NB4 (cell line): ENCODE results near the gene CYP4B1.

Experiments
- CTCF ChIP-seq: IDR thresholded peaks from one replicate; pipeline ENCODE4 v1.5.1; 2012; ENCODE audit warnings: low read depth, low read length
- MYC ChIP-seq: IDR thresholded peaks from 2 replicates; pipeline ENCODE4 v1.6.1; 2011; ENCODE audit warnings: low read depth, low read length
- POLR2A ChIP-seq: IDR thresholded peaks from 2 replicates; pipeline ENCODE4 v1.6.1; 2011; ENCODE audit warnings: mild to moderate bottlenecking; ENCODE audit not compliant: insufficient read length; ENCODE audit errors: extremely low read depth
- TF ChIP-seq, protein P1 (sequence below): IDR thresholded peaks from 2 replicates; pipeline ENCODE4 v1.6.1; 2011; ENCODE audit warnings: low read depth, low read length

DNA sequence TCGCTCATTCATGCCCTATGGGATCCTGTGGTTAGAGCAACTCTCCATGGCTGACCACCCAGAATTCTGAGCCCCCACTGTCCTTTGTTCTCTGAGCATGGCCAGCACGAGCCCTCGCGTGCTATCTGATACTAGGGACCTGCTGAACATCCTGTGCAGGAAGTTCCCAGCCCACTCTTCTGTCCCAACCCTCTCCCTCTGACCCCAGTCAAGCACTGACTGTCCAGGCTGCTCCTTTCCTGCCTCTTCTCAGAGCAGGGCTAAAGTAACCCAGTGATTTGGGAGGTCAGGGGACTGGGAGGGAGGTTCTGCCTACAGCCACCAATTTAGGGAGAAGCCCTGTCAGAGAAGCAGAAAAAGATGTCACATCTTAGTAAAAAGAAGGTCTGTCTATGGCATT is 21.2 kb downstream of the CYP4B1 start:
- TF ChIP-seq CTCF (no peak), POLR2A (no peak), MYC (no peak)
- TF ChIP-seq, protein P1, sequence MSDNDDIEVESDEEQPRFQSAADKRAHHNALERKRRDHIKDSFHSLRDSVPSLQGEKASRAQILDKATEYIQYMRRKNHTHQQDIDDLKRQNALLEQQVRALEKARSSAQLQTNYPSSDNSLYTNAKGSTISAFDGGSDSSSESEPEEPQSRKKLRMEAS: no peak
